HT-29 (cell line): ENCODE results near the gene SPTSSA. TPM values are rescaled to one million over a fixed set of nuclear protein-coding genes. Genes with fewer than 3 reads are reported as not detected.
A peak's percentile ranks its signal among the peaks of the same experiment; 100 is the strongest.
"Not testable (repeated sequence)": the region's sequence is repeated elsewhere in the genome, so short reads cannot be mapped to it uniquely, and the experiment has no call there.

Experiments used
- DNase-seq: peaks from one replicate; pipeline ENCODE4 v3.0.0-alpha.2; 2015; ENCODE audit warnings: low spot score
- total RNA-seq: library from RNA; depleted of rRNA; stranded (reverse); fragments of >200 nt; shearing (Covaris generic); gene quantifications from 2 replicates; pipeline ENCODE4 v1.2.3, GENCODE V29; 2014; rRNA removed

Gene SPTSSA
- total RNA-seq, 1 experiment from 2014 or later: 6.4 TPM

- no peak for DNase-seq
These were observed 35.4 kb downstream of the SPTSSA start for GRCh38 chr14:34426313-34427295.

GRCh38 chr14:34425095-34425851 lies 36.8 kb downstream of the SPTSSA start:
- DNase-seq: peak; percentile 4

- DNase-seq: no peak
These were observed 37.6 kb downstream of the SPTSSA start for GRCh38 chr14:34424488-34424887.

GRCh38 chr14:34423445-34423844 lies 38.6 kb downstream of the SPTSSA start:
- DNase-seq: no peak

GRCh38 chr14:34420547-34421150 lies 41.4 kb downstream of the SPTSSA start:
- no peak for DNase-seq

DNA sequence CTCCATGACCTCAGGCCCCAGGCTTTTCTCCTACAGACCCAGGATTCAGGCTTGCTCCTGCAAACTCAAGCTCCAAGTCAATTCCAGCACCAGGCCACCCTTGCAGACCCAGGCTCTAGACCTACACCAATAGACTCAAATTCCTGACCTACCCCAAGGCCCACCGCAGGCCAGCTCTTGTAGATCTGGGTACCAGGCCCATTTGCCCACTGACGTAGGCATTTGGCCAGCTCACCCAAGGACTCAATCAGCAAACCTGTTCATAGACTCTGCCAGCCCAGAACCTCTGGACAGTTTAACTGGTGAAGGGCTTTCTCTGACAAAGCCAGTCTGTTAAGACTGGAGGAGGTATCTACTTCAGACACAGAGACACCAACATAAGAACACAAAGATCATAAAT lies 52.3 kb downstream of the SPTSSA start:
- DNase-seq: no peak

DNA sequence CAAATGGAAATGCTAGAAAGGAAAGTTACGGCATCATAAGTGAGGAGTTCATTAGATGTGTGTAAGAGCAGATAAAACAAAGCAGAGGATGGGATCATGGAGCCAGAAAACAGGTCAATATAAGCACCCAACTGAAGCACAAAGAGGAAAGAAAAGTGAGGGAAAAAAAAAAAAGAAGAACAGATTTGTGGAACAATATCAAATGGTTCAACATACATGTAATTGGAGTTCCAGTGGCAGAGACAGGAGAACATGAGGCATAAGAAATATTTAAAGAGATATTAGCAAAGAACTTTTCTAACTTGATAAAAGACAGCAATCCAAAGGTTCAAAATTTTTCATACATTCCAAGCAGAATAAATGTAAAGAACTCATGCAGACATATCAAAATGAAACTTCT lies 54.1 kb downstream of the SPTSSA start:
- no peak for DNase-seq

DNA sequence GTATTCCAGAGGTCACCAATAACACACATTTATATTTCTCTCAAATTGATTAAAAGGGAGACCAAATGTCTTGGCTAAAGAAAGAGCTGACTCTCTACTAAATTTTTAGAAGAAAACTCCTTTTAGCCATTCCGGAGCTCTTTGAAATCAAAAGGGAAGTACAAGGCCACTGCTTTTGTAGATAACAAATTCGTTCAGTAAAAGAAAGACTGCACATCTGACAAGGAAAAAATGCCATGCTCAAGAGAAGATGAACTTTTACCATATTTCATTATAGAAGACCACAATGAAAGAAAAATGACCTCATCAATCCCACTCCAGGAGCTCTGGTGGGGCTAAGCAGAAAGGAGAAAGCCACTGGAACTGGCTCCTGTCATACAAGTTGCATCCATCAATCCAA lies 57.6 kb downstream of the SPTSSA start:
- DNase-seq: no peak

DNA sequence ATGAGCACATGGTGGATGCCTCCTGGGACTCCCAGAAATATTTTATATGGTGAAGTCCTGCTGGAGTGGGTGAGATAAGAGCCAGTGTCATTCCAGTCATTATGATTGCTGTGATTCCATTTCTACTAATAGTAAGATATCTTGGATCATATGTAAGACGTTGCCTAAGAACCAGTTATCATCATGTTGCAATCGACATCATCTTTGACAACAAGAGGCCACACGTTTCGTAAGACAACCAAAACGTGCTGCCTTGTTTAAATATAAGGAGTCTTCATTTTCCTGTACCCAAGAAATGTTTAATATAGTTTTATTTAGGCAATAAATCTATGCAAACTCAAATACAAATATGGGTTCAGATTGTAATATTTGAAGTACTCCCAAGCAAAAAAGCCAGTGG lies 58.4 kb downstream of the SPTSSA start:
- DNase-seq: no peak

DNA sequence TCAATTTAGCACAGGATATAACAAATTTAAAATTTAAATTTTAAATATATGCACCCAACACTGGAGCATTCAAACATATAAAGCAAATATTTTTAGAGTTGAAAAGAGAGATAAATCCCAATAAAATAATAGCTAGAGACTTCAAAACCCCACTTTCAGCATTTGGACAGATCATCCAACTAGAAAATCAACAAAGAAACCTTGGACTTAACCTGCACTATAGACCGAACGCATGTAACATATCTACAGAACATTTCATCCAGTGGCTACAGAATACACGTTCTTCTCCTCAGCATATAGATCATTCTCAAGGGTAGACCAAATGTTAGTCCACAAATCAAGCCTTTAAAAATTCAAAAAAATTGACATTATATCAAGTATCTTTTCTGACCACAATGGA lies 64.0 kb downstream of the SPTSSA start:
- no peak for DNase-seq

DNA sequence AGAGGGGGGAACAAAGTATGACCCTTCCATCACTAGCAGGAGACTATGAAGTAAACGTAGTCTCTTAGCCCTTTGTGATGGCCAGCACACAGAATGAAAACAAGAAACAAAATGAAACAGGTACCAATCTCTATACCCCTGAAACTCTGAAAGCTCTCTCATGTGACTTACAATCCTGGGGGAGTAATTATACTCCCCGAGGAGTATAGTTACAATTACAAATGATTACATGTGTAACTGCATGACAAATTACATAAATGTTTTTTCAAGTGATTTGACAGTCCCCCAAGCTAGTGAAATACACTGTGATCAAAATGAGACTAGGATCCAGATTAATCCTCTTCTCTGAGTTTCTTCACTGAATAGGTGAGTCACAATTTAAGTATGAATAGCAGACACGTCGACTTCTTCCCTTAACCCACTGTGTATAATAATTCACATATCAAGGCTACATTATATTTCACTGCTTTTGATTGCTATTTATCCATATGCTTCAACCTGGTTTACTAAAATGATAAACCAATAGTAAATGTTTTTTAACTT lies 74.0 kb downstream of the SPTSSA start:
- DNase-seq: no peak

- no peak for DNase-seq
These were observed 75.1 kb downstream of the SPTSSA start for GRCh38 chr14:34386865-34387485.

GRCh38 chr14:34385881-34386280 lies 76.2 kb downstream of the SPTSSA start:
- DNase-seq: not testable (repeated sequence)

- no peak for DNase-seq
These were observed 78.2 kb downstream of the SPTSSA start for GRCh38 chr14:34383839-34384238.

Other genes starting within 250 kb of the SPTSSA start
- gene EAPP, start 77.5 kb upstream of the SPTSSA start, total RNA-seq: 9.9 and 14.1 TPM in 2 replicates
- gene SNX6, start 167.9 kb upstream of the SPTSSA start, total RNA-seq: 9.4 and 9.8 TPM in 2 replicates